SH-SY5Y (cell line): ENCODE measurements around the gene MDM1.

Experiments
- GATA2 ChIP-seq: IDR thresholded peaks from 2 replicates; pipeline ENCODE4 v1.6.1; 2011; ENCODE audit warnings: mild to moderate bottlenecking, low read depth, low read length
- GATA3 ChIP-seq: IDR thresholded peaks from 2 replicates; pipeline ENCODE4 v1.6.1; 2011; ENCODE audit warnings: low read depth, mild to moderate bottlenecking, low read length, moderate library complexity

DNA sequence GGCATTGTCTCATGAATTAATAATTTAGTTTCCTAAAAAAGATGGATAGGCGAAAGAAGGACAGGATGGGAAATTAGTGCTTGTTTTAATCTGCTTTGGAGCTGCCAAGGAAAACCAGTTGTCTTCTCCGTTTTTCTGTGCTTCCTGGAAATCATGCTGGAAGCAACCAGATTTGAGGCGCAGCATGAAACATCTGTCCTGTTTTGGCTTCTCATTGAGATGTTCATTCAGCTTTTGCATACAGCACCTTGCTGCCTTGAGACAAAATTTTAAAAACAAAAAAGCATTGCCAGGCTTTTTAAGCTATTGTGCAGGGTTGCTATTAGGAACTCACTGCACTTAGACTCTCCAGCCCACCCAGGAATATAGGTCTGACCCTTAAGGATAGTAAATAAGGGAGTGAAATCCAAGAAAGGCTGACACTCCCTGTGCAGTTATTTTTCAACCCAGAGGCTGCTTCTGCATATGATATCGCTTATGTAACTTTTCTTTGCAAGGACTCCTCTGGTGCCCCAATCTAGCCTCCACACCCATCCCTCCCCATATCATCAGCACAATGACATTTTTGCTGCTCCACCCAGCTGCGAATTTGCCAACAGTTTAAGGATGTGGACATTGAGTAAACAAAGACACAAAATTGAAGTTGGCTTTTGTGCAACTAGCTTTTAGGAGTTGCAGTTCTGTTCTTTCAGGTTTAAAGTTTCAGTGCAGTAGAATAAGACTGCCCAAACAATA lies 46.9 kb upstream of the MDM1 start:
- no peak for TF ChIP-seq GATA3
- no peak for TF ChIP-seq GATA2
